ENCODE measurements around the gene DST.

The DST gene

GRCh38 chr6:56642366-56643261 lies at the start of gene DST:
Gene DST (minus strand): TSS chr6:56642889.
- no peak for DNase-seq

- no peak for DNase-seq
Measured at GRCh38 chr6:56691814-56692213, 49.1 kb upstream of the DST start.

GRCh38 chr6:56691286-56691595 lies 48.6 kb upstream of the DST start:
- DNase-seq = no peak

- DNase-seq = no peak
Measured at GRCh38 chr6:56690519-56691285, 48.0 kb upstream of the DST start.

- DNase-seq = no peak
Measured at GRCh38 chr6:56689663-56690062, 47.0 kb upstream of the DST start.

GRCh38 chr6:56689114-56689513 lies 46.4 kb upstream of the DST start:
- no peak for DNase-seq

- DNase-seq = no peak
Measured at GRCh38 chr6:56688521-56688920, 45.8 kb upstream of the DST start.

GRCh38 chr6:56687551-56687950 lies 44.9 kb upstream of the DST start:
- DNase-seq = no peak

GRCh38 chr6:56686429-56686828 lies 43.7 kb upstream of the DST start:
- no peak for DNase-seq

- DNase-seq = no peak
Measured at GRCh38 chr6:56685994-56686393, 43.3 kb upstream of the DST start.

- no peak for DNase-seq
Measured at GRCh38 chr6:56685102-56685733, 42.5 kb upstream of the DST start.

GRCh38 chr6:56684342-56685101 lies 41.8 kb upstream of the DST start:
- DNase-seq = no peak

- no peak for DNase-seq
Measured at GRCh38 chr6:56683882-56684281, 41.2 kb upstream of the DST start.

- DNase-seq = no peak
Measured at GRCh38 chr6:56682635-56683034, 39.9 kb upstream of the DST start.

GRCh38 chr6:56677559-56677958 lies 34.9 kb upstream of the DST start:
- no peak for DNase-seq

- DNase-seq = no peak
Measured at GRCh38 chr6:56671651-56672461, 29.2 kb upstream of the DST start.

- no peak for DNase-seq
Measured at GRCh38 chr6:56671160-56671559, 28.5 kb upstream of the DST start.

- no peak for DNase-seq
Measured at GRCh38 chr6:56669041-56669440, 26.4 kb upstream of the DST start.

GRCh38 chr6:56668158-56668557 lies 25.5 kb upstream of the DST start:
- DNase-seq = no peak

- DNase-seq = no peak
Measured at GRCh38 chr6:56667336-56667735, 24.6 kb upstream of the DST start.

- DNase-seq = no peak
Measured at GRCh38 chr6:56664029-56664428, 21.3 kb upstream of the DST start.

- DNase-seq = no peak
Measured at GRCh38 chr6:56663344-56663743, 20.7 kb upstream of the DST start.

Data from SHP77 treated with DMSO at 0.1 percent for 48 hours (cell line).